ENCODE measurements around the gene DCAF4.

DNA sequence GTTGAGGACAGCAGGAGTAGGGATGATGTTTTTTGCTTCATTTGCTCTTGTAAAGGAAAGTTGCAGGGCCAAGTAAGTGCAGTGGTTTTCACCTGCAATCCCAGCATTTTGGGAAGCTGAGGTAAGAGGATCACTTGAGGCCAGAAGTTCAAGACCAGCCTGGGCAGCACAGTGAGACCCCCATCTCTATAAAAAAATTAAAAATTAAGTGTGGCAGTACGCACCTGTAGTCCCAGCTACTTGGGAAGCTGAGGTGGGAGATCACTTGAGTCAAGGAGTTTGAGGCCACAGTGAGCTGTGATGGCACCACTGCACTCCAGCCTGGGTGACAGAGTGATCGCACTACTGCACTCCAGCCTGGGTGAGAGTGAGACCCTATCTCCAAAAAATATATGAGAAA is 43.2 kb upstream of the DCAF4 start:
- TF ChIP-seq, protein P1, sequence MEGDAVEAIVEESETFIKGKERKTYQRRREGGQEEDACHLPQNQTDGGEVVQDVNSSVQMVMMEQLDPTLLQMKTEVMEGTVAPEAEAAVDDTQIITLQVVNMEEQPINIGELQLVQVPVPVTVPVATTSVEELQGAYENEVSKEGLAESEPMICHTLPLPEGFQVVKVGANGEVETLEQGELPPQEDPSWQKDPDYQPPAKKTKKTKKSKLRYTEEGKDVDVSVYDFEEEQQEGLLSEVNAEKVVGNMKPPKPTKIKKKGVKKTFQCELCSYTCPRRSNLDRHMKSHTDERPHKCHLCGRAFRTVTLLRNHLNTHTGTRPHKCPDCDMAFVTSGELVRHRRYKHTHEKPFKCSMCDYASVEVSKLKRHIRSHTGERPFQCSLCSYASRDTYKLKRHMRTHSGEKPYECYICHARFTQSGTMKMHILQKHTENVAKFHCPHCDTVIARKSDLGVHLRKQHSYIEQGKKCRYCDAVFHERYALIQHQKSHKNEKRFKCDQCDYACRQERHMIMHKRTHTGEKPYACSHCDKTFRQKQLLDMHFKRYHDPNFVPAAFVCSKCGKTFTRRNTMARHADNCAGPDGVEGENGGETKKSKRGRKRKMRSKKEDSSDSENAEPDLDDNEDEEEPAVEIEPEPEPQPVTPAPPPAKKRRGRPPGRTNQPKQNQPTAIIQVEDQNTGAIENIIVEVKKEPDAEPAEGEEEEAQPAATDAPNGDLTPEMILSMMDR (IDR thresholded peaks at IDR 0.05; ENCODE audit: insufficient read depth, low read length), result no peak
- TF ChIP-seq SPI1 (IDR thresholded peaks at IDR 0.05; ENCODE audit: borderline replicate concordance, low read depth) (no peak), GABPA (IDR thresholded peaks at IDR 0.05; ENCODE audit: low read depth) (no peak)
- TF ChIP-seq, protein P2, sequence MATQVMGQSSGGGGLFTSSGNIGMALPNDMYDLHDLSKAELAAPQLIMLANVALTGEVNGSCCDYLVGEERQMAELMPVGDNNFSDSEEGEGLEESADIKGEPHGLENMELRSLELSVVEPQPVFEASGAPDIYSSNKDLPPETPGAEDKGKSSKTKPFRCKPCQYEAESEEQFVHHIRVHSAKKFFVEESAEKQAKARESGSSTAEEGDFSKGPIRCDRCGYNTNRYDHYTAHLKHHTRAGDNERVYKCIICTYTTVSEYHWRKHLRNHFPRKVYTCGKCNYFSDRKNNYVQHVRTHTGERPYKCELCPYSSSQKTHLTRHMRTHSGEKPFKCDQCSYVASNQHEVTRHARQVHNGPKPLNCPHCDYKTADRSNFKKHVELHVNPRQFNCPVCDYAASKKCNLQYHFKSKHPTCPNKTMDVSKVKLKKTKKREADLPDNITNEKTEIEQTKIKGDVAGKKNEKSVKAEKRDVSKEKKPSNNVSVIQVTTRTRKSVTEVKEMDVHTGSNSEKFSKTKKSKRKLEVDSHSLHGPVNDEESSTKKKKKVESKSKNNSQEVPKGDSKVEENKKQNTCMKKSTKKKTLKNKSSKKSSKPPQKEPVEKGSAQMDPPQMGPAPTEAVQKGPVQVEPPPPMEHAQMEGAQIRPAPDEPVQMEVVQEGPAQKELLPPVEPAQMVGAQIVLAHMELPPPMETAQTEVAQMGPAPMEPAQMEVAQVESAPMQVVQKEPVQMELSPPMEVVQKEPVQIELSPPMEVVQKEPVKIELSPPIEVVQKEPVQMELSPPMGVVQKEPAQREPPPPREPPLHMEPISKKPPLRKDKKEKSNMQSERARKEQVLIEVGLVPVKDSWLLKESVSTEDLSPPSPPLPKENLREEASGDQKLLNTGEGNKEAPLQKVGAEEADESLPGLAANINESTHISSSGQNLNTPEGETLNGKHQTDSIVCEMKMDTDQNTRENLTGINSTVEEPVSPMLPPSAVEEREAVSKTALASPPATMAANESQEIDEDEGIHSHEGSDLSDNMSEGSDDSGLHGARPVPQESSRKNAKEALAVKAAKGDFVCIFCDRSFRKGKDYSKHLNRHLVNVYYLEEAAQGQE (IDR thresholded peaks at IDR 0.05; ENCODE audit: insufficient replicate concordance, low read depth), result no peak

Measured in HL-60 (cell line).